ENCODE results near the gene FOSB. TPM values are rescaled to one million over a fixed set of nuclear protein-coding genes. Genes with fewer than 3 reads are reported as not detected.
A peak's percentile ranks its signal among the peaks of the same experiment; 100 is the strongest.

The FOSB gene
- total and polyA plus RNA-seq, 9 of the 15 experiments (the other 6 are each of a cell fraction or from before 2014, with no cell fraction given) = 0.11 to 2.7 (median 0.73) TPM

DNA sequence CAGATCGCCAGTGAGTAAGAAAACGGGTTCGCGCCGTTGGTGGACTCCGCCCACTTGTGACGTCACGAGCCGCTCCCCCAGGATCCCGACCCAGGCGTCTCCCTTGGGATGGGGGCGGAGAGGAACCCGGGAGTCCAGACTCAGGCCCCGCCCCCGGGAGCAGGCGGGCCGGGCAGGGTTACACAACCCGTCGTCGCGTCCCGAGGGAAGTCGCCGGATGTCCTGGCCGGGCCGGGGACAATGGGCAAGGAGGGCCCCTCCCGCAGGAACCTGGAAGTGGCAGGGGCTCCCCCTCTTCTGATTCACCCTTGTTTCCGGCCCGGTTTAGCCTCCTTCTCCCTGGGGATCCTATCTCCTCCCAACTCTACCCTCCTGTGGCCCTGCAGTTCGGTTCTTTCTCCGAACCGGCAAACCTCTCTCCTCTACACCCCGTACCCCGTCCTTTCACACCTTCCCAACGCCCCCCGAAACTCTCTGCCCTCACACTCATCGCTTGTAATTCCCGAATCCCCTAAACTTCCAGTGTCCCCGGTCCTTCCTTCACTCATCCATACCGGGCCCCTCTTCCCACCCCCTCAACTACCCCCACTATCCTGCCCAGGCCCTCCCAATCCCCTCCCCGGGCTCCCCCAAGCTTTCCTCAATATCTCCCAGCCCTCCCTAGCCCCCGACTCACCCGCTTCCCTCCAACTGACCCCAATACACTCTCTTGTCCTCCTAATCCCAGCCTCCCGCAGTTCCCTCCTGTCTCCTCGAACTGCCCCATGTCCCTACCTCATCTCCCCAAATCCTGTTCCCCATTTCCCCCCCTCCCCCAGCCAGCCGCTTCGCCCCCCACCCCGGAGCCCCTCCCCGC lies 24.1 kb upstream of the FOSB start (continued):
- TF ChIP-seq TSC22D4 (tag; IDR thresholded peaks at IDR 0.05) = no peak
- TF ChIP-seq SPI1 (IDR thresholded peaks at IDR 0.05; ENCODE audit: borderline replicate concordance, low read depth, low read length) = 0 out of 2 replicates have a peak, but pooled peaks have one; percentile 44
- TF ChIP-seq, protein P1, sequence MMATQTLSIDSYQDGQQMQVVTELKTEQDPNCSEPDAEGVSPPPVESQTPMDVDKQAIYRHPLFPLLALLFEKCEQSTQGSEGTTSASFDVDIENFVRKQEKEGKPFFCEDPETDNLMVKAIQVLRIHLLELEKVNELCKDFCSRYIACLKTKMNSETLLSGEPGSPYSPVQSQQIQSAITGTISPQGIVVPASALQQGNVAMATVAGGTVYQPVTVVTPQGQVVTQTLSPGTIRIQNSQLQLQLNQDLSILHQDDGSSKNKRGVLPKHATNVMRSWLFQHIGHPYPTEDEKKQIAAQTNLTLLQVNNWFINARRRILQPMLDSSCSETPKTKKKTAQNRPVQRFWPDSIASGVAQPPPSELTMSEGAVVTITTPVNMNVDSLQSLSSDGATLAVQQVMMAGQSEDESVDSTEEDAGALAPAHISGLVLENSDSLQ (IDR thresholded peaks at IDR 0.05) = no peak; the same call in 1 of the 2 replicates
- TF ChIP-seq MYBL2 (IDR thresholded peaks at IDR 0.05; ENCODE audit: low read depth) = no peak
- no peak for TF ChIP-seq MYBL2 (CRISPR knock-in tag; IDR thresholded peaks at IDR 0.05; ENCODE audit: borderline replicate concordance)
- TF ChIP-seq HNRNPL (IDR thresholded peaks at IDR 0.05; ENCODE audit: low read depth, low read length) = peak; percentile 79
- peak; percentile 72; the same call in 1 of the 2 replicates for TF ChIP-seq LCOR (CRISPR knock-in tag; IDR thresholded peaks at IDR 0.05)
- TF ChIP-seq, protein P2, sequence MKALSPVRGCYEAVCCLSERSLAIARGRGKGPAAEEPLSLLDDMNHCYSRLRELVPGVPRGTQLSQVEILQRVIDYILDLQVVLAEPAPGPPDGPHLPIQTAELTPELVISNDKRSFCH (CRISPR knock-in tag; IDR thresholded peaks at IDR 0.05) = no peak
- TF ChIP-seq, protein P2 (tag; IDR thresholded peaks at IDR 0.05) = no peak
- TF ChIP-seq, protein P3, sequence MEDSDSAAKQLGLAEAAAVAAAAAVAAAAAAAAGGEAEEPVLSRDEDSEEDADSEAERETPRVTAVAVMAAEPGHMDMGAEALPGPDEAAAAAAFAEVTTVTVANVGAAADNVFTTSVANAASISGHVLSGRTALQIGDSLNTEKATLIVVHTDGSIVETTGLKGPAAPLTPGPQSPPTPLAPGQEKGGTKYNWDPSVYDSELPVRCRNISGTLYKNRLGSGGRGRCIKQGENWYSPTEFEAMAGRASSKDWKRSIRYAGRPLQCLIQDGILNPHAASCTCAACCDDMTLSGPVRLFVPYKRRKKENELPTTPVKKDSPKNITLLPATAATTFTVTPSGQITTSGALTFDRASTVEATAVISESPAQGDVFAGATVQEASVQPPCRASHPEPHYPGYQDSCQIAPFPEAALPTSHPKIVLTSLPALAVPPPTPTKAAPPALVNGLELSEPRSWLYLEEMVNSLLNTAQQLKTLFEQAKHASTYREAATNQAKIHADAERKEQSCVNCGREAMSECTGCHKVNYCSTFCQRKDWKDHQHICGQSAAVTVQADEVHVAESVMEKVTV (CRISPR knock-in tag; IDR thresholded peaks at IDR 0.05) = no peak
- TF ChIP-seq, protein P4, sequence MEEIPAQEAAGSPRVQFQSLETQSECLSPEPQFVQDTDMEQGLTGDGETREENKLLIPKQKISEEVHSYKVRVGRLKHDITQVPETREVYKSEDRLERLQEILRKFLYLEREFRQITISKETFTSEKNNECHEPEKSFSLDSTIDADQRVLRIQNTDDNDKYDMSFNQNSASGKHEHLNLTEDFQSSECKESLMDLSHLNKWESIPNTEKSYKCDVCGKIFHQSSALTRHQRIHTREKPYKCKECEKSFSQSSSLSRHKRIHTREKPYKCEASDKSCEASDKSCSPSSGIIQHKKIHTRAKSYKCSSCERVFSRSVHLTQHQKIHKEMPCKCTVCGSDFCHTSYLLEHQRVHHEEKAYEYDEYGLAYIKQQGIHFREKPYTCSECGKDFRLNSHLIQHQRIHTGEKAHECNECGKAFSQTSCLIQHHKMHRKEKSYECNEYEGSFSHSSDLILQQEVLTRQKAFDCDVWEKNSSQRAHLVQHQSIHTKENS (CRISPR knock-in tag; IDR thresholded peaks at IDR 0.05) = no peak
- 0 out of 2 replicates have a peak, but pooled peaks have one; percentile 51 for TF ChIP-seq HDGF (IDR thresholded peaks at IDR 0.05)
- TF ChIP-seq ZSCAN32 (CRISPR knock-in tag; IDR thresholded peaks at IDR 0.05) = no peak
- no peak for TF ChIP-seq ZFP1 (CRISPR knock-in tag; IDR thresholded peaks at IDR 0.05)
- no peak for TF ChIP-seq FOXP1 (CRISPR knock-in tag; IDR thresholded peaks at IDR 0.05)
- no peak for TF ChIP-seq ZNF384 (IDR thresholded peaks at IDR 0.05; ENCODE audit: low read depth, low read length)
- TF ChIP-seq, protein P5, sequence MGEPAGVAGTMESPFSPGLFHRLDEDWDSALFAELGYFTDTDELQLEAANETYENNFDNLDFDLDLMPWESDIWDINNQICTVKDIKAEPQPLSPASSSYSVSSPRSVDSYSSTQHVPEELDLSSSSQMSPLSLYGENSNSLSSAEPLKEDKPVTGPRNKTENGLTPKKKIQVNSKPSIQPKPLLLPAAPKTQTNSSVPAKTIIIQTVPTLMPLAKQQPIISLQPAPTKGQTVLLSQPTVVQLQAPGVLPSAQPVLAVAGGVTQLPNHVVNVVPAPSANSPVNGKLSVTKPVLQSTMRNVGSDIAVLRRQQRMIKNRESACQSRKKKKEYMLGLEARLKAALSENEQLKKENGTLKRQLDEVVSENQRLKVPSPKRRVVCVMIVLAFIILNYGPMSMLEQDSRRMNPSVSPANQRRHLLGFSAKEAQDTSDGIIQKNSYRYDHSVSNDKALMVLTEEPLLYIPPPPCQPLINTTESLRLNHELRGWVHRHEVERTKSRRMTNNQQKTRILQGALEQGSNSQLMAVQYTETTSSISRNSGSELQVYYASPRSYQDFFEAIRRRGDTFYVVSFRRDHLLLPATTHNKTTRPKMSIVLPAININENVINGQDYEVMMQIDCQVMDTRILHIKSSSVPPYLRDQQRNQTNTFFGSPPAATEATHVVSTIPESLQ (CRISPR knock-in tag; IDR thresholded peaks at IDR 0.05) = no peak
- TF ChIP-seq SMAD3 (CRISPR knock-in tag; conservative IDR thresholded peaks at IDR 0.05) = no peak
- TF ChIP-seq ILK (tag; IDR thresholded peaks at IDR 0.05; ENCODE audit: borderline replicate concordance, low read depth) = no peak
- no peak for TF ChIP-seq RBM34 (IDR thresholded peaks at IDR 0.05; ENCODE audit: borderline replicate concordance, insufficient read depth, low read length)
- TF ChIP-seq SMC3 (conservative IDR thresholded peaks at IDR 0.05; ENCODE audit: insufficient read depth, low read depth, low read length) = no peak
- no peak for TF ChIP-seq ZNF143 (CRISPR knock-in tag; IDR thresholded peaks at IDR 0.05)
- TF ChIP-seq SNRNP70 (optimal IDR thresholded peaks at IDR 0.05; ENCODE audit: low read depth, low read length) = no peak
